ENCODE results near the gene DDR1.
"Not testable (repeated sequence)": the region's sequence is repeated elsewhere in the genome, so short reads cannot be mapped to it uniquely, and the experiment has no call there.

The DDR1 gene

GRCh38 chr6:30841644-30842504, 42.4 kb upstream of the DDR1 start:
- H3K27ac ChIP-seq (ENCODE audit: low read length) = no peak overlapping the region
- H3K27me3 ChIP-seq (ENCODE audit: control insufficient read depth in 1 of 2, insufficient read depth in 2 of 2, low read length in 2 of 2) = no peaks in the 10 kb centered on the region
- H3K4me3 ChIP-seq (ENCODE audit: low read length in 2 of 2) = no peak overlapping the region
- peaks cover 11% of the 10 kb centered on the region for H3K4me1 ChIP-seq (ENCODE audit: control insufficient read depth, insufficient read depth, low read length)
- no peaks in the 10 kb centered on the region for H3K9me3 ChIP-seq (ENCODE audit: control insufficient read depth in 2 of 2, low read length in 2 of 2)
- H3K36me3 ChIP-seq (ENCODE audit: control insufficient read depth in 2 of 2, insufficient read depth in 2 of 2, low read length in 2 of 2) = no peaks in the 10 kb centered on the region
- no peak overlapping the region for H3K9ac ChIP-seq (ENCODE audit: low read length in 2 of 2)

GRCh38 chr6:30842754-30843610, 41.3 kb upstream of the DDR1 start:
- H3K27me3 ChIP-seq (ENCODE audit: control insufficient read depth in 1 of 2, insufficient read depth in 2 of 2, low read length in 2 of 2) = no peaks in the 10 kb centered on the region
- no peaks in the 10 kb centered on the region for H3K9me3 ChIP-seq (ENCODE audit: control insufficient read depth in 2 of 2, low read length in 2 of 2)
- H3K27ac ChIP-seq (ENCODE audit: low read length) = no peak overlapping the region
- H3K4me3 ChIP-seq (ENCODE audit: low read length in 2 of 2) = no peak overlapping the region
- no peak overlapping the region for H3K9ac ChIP-seq (ENCODE audit: low read length in 2 of 2)
- no peaks in the 10 kb centered on the region for H3K36me3 ChIP-seq (ENCODE audit: control insufficient read depth in 2 of 2, insufficient read depth in 2 of 2, low read length in 2 of 2)
- H3K4me1 ChIP-seq (ENCODE audit: control insufficient read depth, insufficient read depth, low read length) = peaks cover 11% of the 10 kb centered on the region

- H3K27ac ChIP-seq (ENCODE audit: low read length) = no peak overlapping the region
Measured at GRCh38 chr6:30843611-30843998, 40.7 kb upstream of the DDR1 start.

DNA sequence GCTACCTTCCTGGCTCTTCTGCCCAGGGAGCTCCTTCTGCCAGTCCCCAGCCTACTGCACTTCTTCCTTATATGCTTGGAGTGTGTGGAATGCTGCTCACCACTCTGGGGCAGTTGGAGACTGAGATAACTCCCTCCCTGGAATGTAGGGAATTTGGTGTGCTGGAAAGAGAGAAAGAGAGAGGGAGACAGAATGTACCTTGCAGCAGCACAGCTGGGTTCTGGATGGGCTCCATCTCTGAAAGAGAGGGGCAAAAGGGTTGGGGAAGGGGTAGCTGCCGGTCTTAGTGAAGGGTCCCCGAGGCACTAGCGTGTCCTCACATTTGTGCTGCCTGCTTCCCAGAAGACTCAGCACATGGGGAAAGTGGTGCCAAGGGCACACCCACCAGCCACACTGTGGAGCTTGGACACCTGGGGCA, 40.2 kb upstream of the DDR1 start:
- no peak overlapping the region for H3K27ac ChIP-seq (ENCODE audit: low read length)
- H3K27me3 ChIP-seq (ENCODE audit: control insufficient read depth in 1 of 2, insufficient read depth in 2 of 2, low read length in 2 of 2) = no peaks in the 10 kb centered on the region
- no peak overlapping the region for H3K4me3 ChIP-seq (ENCODE audit: low read length in 2 of 2)
- no peaks in the 10 kb centered on the region for H3K36me3 ChIP-seq (ENCODE audit: control insufficient read depth in 2 of 2, insufficient read depth in 2 of 2, low read length in 2 of 2)
- peaks cover 11% of the 10 kb centered on the region for H3K4me1 ChIP-seq (ENCODE audit: control insufficient read depth, insufficient read depth, low read length)
- H3K9ac ChIP-seq (ENCODE audit: low read length in 2 of 2) = no peak overlapping the region
- H3K9me3 ChIP-seq (ENCODE audit: control insufficient read depth in 2 of 2, low read length in 2 of 2) = no peaks in the 10 kb centered on the region

More at GRCh38 chr6:30843611-30843998, 40.7 kb upstream of the DDR1 start:
- H3K9ac ChIP-seq (ENCODE audit: low read length in 2 of 2) = no peak overlapping the region
- no peak overlapping the region for H3K4me3 ChIP-seq (ENCODE audit: low read length in 2 of 2)
- no peaks in the 10 kb centered on the region for H3K36me3 ChIP-seq (ENCODE audit: control insufficient read depth in 2 of 2, insufficient read depth in 2 of 2, low read length in 2 of 2)
- no peaks in the 10 kb centered on the region for H3K9me3 ChIP-seq (ENCODE audit: control insufficient read depth in 2 of 2, low read length in 2 of 2)
- H3K27me3 ChIP-seq (ENCODE audit: control insufficient read depth in 1 of 2, insufficient read depth in 2 of 2, low read length in 2 of 2) = no peaks in the 10 kb centered on the region
- peaks cover 11% of the 10 kb centered on the region for H3K4me1 ChIP-seq (ENCODE audit: control insufficient read depth, insufficient read depth, low read length)

DNA sequence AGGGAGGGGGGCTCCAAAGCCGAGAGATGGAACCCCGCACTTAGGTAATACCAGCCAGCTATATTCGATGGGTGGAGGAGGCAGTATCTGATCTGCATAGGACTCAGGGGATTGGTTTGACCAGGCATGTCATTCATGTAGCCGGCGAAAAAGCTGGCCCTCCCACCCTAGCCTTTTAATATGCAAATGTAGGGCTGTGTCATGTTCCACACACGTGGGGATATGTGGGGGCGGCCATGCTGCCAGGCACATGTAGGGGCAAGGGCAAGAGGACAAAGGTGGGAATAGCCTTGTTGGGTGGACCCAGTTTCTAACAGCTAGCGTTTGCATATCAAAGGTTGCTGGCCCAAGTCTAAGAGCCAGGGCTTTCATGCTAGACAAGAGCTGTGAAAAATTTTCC, 39.1 kb upstream of the DDR1 start:
- Histone ChIP-seq H3K9me3 (ENCODE audit: control insufficient read depth in 2 of 2, low read length in 2 of 2) (no peaks in the 10 kb centered on the region), H3K4me3 (ENCODE audit: low read length in 2 of 2) (no peak overlapping the region), H3K27me3 (ENCODE audit: control insufficient read depth in 1 of 2, insufficient read depth in 2 of 2, low read length in 2 of 2) (no peaks in the 10 kb centered on the region)

DNA sequence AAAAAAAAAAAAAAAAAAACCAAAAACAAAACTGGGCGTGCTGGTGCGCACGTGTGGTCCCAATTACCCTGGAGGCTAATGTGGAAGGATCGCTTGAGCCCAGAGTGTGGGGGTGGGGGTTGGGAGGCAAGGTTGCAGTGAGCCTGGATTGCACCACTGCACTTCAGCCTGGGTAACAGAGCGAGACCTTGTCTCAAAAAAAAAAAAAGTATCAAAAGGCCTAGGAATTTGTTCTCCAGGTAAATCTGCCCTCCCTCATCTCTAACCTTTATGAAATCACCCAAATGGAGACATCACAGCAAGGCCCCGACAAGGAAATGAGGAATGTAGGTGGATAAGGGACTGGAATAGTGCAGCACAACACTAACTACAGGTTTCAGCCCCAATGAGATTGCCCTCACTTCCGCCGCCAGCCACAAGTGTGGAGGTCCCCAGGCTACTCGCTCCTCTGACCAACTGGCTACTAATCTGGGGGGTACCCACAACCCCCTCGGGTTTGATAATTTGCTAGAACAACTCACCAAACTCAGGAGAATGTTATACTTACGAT, 36.8 kb upstream of the DDR1 start:
- Histone ChIP-seq H3K9me3 (ENCODE audit: control insufficient read depth in 2 of 2, low read length in 2 of 2) (no peaks in the 10 kb centered on the region), H3K4me3 (ENCODE audit: low read length in 2 of 2) (no peak overlapping the region), H3K36me3 (ENCODE audit: control insufficient read depth in 2 of 2, insufficient read depth in 2 of 2, low read length in 2 of 2) (no peaks in the 10 kb centered on the region), H3K4me1 (ENCODE audit: control insufficient read depth, insufficient read depth, low read length) (peaks cover 11% of the 10 kb centered on the region), H3K9ac (ENCODE audit: low read length in 2 of 2) (no peak overlapping the region), H3K27me3 (ENCODE audit: control insufficient read depth in 1 of 2, insufficient read depth in 2 of 2, low read length in 2 of 2) (no peaks in the 10 kb centered on the region), H3K27ac (ENCODE audit: low read length) (no peak overlapping the region)

More for the DNA sequence above, 39.1 kb upstream of the DDR1 start:
- Histone ChIP-seq H3K27ac (ENCODE audit: low read length) (no peak overlapping the region), H3K36me3 (ENCODE audit: control insufficient read depth in 2 of 2, insufficient read depth in 2 of 2, low read length in 2 of 2) (no peaks in the 10 kb centered on the region), H3K9ac (ENCODE audit: low read length in 2 of 2) (no peak overlapping the region), H3K4me1 (ENCODE audit: control insufficient read depth, insufficient read depth, low read length) (peaks cover 11% of the 10 kb centered on the region)

GRCh38 chr6:30847971-30848436, 36.3 kb upstream of the DDR1 start:
- Histone ChIP-seq H3K9me3 (ENCODE audit: control insufficient read depth in 2 of 2, low read length in 2 of 2) (no peaks in the 10 kb centered on the region), H3K27ac (ENCODE audit: low read length) (no peak overlapping the region), H3K4me1 (ENCODE audit: control insufficient read depth, insufficient read depth, low read length) (peaks cover 11% of the 10 kb centered on the region), H3K27me3 (ENCODE audit: control insufficient read depth in 1 of 2, insufficient read depth in 2 of 2, low read length in 2 of 2) (no peaks in the 10 kb centered on the region), H3K4me3 (ENCODE audit: low read length in 2 of 2) (no peak overlapping the region), H3K36me3 (ENCODE audit: control insufficient read depth in 2 of 2, insufficient read depth in 2 of 2, low read length in 2 of 2) (no peaks in the 10 kb centered on the region), H3K9ac (ENCODE audit: low read length in 2 of 2) (no peak overlapping the region)

DNA sequence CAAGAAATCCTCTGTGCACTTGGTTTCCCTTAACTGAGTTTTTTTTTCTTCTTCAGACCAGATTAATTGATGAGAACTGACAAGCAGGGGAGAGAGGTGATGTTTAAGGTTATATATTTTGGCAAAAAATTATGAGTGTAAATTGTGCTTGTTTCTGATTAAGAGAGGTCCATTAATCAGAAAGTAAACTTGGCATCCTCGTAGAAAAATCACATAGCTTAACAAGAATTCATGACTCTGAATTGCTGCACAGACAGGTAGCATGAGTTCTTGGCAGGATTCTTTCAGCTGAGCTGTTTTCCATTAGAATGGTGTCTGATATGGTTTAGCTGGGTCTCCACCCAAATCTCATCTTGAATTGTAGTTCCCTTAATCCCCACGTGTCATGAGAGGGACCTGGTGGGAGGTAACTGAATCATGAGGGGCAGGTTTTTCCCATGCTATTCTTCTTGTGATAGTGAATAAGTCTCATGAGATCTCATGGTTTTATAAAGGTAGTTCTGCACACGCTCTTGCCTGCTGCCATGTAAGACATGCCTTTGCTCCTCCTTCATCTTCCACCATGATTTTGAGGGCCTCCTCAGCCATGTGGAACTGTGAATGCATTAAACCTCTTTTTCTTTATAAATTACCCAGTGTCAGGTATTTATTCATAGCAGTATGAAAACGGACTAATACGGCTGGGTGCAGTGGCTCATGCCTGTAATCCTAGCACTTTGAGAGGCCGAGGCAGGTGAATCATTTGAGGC, 34.2 kb upstream of the DDR1 start:
- no peak overlapping the region for H3K4me3 ChIP-seq (ENCODE audit: low read length in 2 of 2)
- no peak overlapping the region for H3K27ac ChIP-seq (ENCODE audit: low read length)
- H3K36me3 ChIP-seq (ENCODE audit: control insufficient read depth in 2 of 2, insufficient read depth in 2 of 2, low read length in 2 of 2) = no peaks in the 10 kb centered on the region
- no peaks in the 10 kb centered on the region for H3K9me3 ChIP-seq (ENCODE audit: control insufficient read depth in 2 of 2, low read length in 2 of 2)
- no peak overlapping the region for H3K9ac ChIP-seq (ENCODE audit: low read length in 2 of 2)
- no peaks in the 10 kb centered on the region for H3K4me1 ChIP-seq (ENCODE audit: control insufficient read depth, insufficient read depth, low read length)
- no peaks in the 10 kb centered on the region for H3K27me3 ChIP-seq (ENCODE audit: control insufficient read depth in 1 of 2, insufficient read depth in 2 of 2, low read length in 2 of 2)

DNA sequence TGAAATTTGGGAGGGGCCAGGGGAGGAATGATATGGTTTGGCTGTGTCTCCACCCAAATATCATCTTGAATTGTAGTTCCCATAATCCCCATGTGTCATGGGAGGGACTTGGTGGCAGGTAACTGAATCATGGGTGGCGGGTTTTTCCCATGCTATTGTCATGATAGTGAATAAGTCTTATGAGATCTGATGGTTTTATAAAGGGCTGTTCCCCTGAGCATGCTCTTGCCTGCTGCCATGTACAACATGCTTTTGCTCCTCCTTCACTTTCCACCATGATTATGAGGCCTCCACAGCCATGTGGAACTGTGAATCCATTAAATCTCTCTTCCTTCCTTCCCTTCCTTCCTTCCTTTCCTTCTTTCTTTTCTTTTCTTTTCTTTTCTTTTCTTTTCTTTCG, 31.9 kb upstream of the DDR1 start:
- not testable (repeated sequence) for H3K9me3 ChIP-seq (ENCODE audit: control insufficient read depth in 2 of 2, low read length in 2 of 2); H3K4me3 ChIP-seq (ENCODE audit: low read length in 2 of 2); H3K4me1 ChIP-seq (ENCODE audit: control insufficient read depth, insufficient read depth, low read length); H3K36me3 ChIP-seq (ENCODE audit: control insufficient read depth in 2 of 2, insufficient read depth in 2 of 2, low read length in 2 of 2); H3K27ac ChIP-seq (ENCODE audit: low read length); H3K9ac ChIP-seq (ENCODE audit: low read length in 2 of 2); H3K27me3 ChIP-seq (ENCODE audit: control insufficient read depth in 1 of 2, insufficient read depth in 2 of 2, low read length in 2 of 2)

DNA sequence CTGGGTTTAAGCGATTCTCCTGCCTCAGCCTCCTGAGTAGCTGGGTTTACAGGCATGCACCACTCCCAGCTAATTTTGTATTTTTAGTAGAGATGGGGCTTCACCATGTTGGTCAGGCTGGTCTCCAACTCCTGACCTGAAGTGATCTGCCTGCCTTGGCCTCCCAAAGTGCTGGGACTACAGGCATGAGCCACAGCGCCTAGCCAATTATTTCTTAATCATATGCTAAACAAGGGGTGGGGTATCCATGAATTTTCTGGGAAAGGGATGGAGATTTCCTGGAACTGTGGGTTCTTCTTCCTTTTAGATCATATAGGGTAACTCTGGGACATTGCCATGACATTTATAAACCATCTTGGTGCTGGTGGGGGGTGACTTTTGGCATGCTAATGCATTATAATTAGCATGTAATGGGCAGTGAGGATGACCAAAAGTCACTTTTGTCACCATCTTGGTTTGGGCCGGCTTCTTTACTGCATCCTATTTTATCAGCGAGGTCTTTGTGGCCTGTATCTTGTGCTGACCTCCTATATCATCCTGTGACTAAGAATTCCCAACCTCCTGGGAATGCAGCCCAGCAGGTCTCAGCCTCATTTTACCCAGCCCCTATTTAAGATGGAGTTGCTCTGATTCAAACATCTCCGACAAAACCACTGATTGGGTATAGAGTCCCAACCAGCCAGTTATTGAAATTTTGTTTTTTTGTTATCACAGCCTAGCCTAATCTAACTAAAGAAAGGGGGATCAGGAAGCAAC, 29.9 kb upstream of the DDR1 start:
- Histone ChIP-seq H3K27me3 (ENCODE audit: control insufficient read depth in 1 of 2, insufficient read depth in 2 of 2, low read length in 2 of 2) (no peaks in the 10 kb centered on the region), H3K9ac (ENCODE audit: low read length in 2 of 2) (no peak overlapping the region), H3K36me3 (ENCODE audit: control insufficient read depth in 2 of 2, insufficient read depth in 2 of 2, low read length in 2 of 2) (no peaks in the 10 kb centered on the region), H3K4me3 (ENCODE audit: low read length in 2 of 2) (no peak overlapping the region), H3K9me3 (ENCODE audit: control insufficient read depth in 2 of 2, low read length in 2 of 2) (no peaks in the 10 kb centered on the region), H3K27ac (ENCODE audit: low read length) (no peak overlapping the region), H3K4me1 (ENCODE audit: control insufficient read depth, insufficient read depth, low read length) (no peaks in the 10 kb centered on the region)

Data from stomach smooth muscle (tissue), 2 donors.